Measurements from ENCODE around the gene FLRT2. TPM values are rescaled to one million over a fixed set of nuclear protein-coding genes. Genes with fewer than 3 reads are reported as not detected.

Gene FLRT2
- total RNA-seq, 1 experiment from 2014 or later, result 0.43 TPM

GRCh38 chr14:85501751-85502150, 28.2 kb upstream of the FLRT2 start:
- Mint-ChIP-seq H3K9me3 (ENCODE audit: unreplicated experiment) (no peaks in the 10 kb centered on the region), H3K27ac (ENCODE audit: unreplicated experiment) (no peak overlapping the region)
- POLR2A ChIA-PET, result no interaction called here

GRCh38 chr14:85508863-85509262, 21.1 kb upstream of the FLRT2 start:
- DNase-seq, result no peak
- Mint-ChIP-seq H3K4me3 (ENCODE audit: unreplicated experiment) (no peak overlapping the region), H3K4me1 (ENCODE audit: low read depth, unreplicated experiment) (peaks cover 26% of the 10 kb centered on the region), H3K27me3 (ENCODE audit: insufficient read depth, unreplicated experiment) (no peaks in the 10 kb centered on the region), H3K9me3 (ENCODE audit: unreplicated experiment) (peaks cover 10% of the 10 kb centered on the region), H3K27ac (ENCODE audit: unreplicated experiment) (no peak overlapping the region), H3K36me3 (ENCODE audit: insufficient read depth, unreplicated experiment) (no peaks in the 10 kb centered on the region)
- BruUV-seq (replicated peaks), result no TSS peak
- H3K36me3 ChIP-seq (ENCODE audit: control insufficient read depth, insufficient read depth, low read length), result no peaks in the 10 kb centered on the region
- TF ChIP-seq CTCF (IDR thresholded peaks at IDR 0.05; ENCODE audit: insufficient read depth in 1 of 2, low read depth in 1 of 2, low read length in 1 of 2, severe bottlenecking in 1 of 2, unreplicated experiment in 1 of 2), result no peak
- no peaks in the 10 kb centered on the region for H3K9me3 ChIP-seq
- ChIA-PET CTCF (interaction anchor here (1.0 kb wide), 1 partner anchor 25 kb away, joined by 3 read pairs; no protein-coding TSS in a partner anchor), POLR2A (interaction anchor here (0.5 kb wide), 1 partner anchor 98 kb away, joined by 3 read pairs; no protein-coding TSS in a partner anchor)
- H3K4me1 ChIP-seq, result no peaks in the 10 kb centered on the region
- H3K4me3 ChIP-seq (ENCODE audit: low read depth, low read length), result no peak overlapping the region
- intact Hi-C loops (cut with micrococcal nuclease; ENCODE audit: unreplicated experiment), result no loop called here
- H3K27me3 ChIP-seq (replicated peaks; ENCODE audit: control insufficient read depth, insufficient read depth, low read length), result no peaks in the 10 kb centered on the region

More at GRCh38 chr14:85501751-85502150, 28.2 kb upstream of the FLRT2 start:
- H3K4me1 ChIP-seq, result no peaks in the 10 kb centered on the region
- H3K36me3 ChIP-seq (ENCODE audit: control insufficient read depth, insufficient read depth, low read length), result no peaks in the 10 kb centered on the region
- TF ChIP-seq CTCF (IDR thresholded peaks at IDR 0.05; ENCODE audit: insufficient read depth in 1 of 2, low read depth in 1 of 2, low read length in 1 of 2, severe bottlenecking in 1 of 2, unreplicated experiment in 1 of 2), result no peak
- DNase-seq, result no peak
- Mint-ChIP-seq H3K27me3 (ENCODE audit: insufficient read depth, unreplicated experiment) (no peaks in the 10 kb centered on the region), H3K4me3 (ENCODE audit: unreplicated experiment) (no peak overlapping the region), H3K4me1 (ENCODE audit: low read depth, unreplicated experiment) (peaks cover 7% of the 10 kb centered on the region), H3K36me3 (ENCODE audit: insufficient read depth, unreplicated experiment) (peaks cover 4% of the 10 kb centered on the region)
- BruUV-seq (replicated peaks), result no TSS peak
- no peaks in the 10 kb centered on the region for H3K9me3 ChIP-seq
- CTCF ChIA-PET, result no interaction called here
- intact Hi-C loops (cut with micrococcal nuclease; ENCODE audit: unreplicated experiment), result no loop called here
- H3K4me3 ChIP-seq (ENCODE audit: low read depth, low read length), result no peak overlapping the region
- H3K27me3 ChIP-seq (replicated peaks; ENCODE audit: control insufficient read depth, insufficient read depth, low read length), result no peaks in the 10 kb centered on the region

GRCh38 chr14:85512451-85512850, 17.5 kb upstream of the FLRT2 start:
- TF ChIP-seq CTCF (IDR thresholded peaks at IDR 0.05; ENCODE audit: insufficient read depth in 1 of 2, low read depth in 1 of 2, low read length in 1 of 2, severe bottlenecking in 1 of 2, unreplicated experiment in 1 of 2), result no peak
- Histone ChIP-seq H3K27me3 (replicated peaks; ENCODE audit: control insufficient read depth, insufficient read depth, low read length) (no peaks in the 10 kb centered on the region), H3K36me3 (ENCODE audit: control insufficient read depth, insufficient read depth, low read length) (no peaks in the 10 kb centered on the region), H3K9me3 (no peaks in the 10 kb centered on the region), H3K4me1 (peaks cover 5% of the 10 kb centered on the region), H3K4me3 (ENCODE audit: low read depth, low read length) (no peak overlapping the region)
- H3K9me3 Mint-ChIP-seq (ENCODE audit: unreplicated experiment), result peaks cover 10% of the 10 kb centered on the region
- H3K4me3 Mint-ChIP-seq (ENCODE audit: unreplicated experiment), result no peak overlapping the region
- H3K4me1 Mint-ChIP-seq (ENCODE audit: low read depth, unreplicated experiment), result peaks cover 26% of the 10 kb centered on the region
- no TSS peak for BruUV-seq (replicated peaks)
- intact Hi-C loops (cut with micrococcal nuclease; ENCODE audit: unreplicated experiment), result no loop called here
- POLR2A ChIA-PET, result no interaction called here
- CTCF ChIA-PET, result no interaction called here
- DNase-seq, result no peak
- no peak overlapping the region for H3K27ac Mint-ChIP-seq (ENCODE audit: unreplicated experiment)
- H3K36me3 Mint-ChIP-seq (ENCODE audit: insufficient read depth, unreplicated experiment), result no peaks in the 10 kb centered on the region
- no peaks in the 10 kb centered on the region for H3K27me3 Mint-ChIP-seq (ENCODE audit: insufficient read depth, unreplicated experiment)

All from Caco-2 (cell line).